HG03066 (cell line): ENCODE measurements around the gene GPR132.

ENCODE experiments used
- ATAC-seq: cut with Tn5 transposase; IDR thresholded peaks from one replicate; pipeline ENCODE4 v1.9.1; 2021; ENCODE audit warnings: low read depth; ENCODE audit not compliant: unreplicated experiment

The GPR132 gene

DNA sequence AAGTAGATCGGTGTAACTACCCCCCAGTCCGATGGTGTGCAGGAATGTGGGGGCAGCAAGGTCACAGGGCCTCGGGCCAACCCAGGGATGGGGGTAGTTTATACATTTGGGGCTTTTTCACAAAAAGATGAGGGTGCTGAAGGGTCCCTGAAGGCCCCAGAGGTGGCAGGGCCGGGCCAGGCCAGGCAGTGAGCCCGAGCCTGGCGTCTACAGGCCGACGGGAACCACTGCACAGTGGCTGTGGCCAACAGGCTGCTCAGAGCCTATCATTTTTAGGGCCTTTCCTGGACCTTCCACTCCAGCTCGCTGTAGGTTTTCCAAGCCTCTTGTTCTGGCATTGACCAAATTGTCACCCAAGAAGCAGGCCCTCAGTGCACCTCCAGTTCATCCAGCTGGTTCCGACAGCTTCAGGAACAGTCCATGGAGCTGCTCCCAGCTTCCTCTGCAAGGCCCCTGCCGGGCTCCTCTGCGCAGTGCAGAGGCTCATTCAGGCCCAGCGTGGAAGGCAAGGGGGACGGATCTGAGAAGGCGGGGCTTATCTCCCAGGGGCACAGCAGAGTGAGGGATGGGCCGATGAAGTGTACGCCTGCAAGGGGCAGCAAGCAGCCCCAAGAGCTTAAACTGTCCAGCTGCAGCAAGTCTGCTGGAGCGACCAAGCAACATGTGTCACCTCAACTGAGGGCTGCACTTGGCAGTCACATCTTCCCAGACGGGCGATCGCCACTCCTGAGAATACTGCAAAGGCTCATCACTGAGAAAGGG is 58.2 kb downstream of the GPR132 start:
- no peak for ATAC-seq

DNA sequence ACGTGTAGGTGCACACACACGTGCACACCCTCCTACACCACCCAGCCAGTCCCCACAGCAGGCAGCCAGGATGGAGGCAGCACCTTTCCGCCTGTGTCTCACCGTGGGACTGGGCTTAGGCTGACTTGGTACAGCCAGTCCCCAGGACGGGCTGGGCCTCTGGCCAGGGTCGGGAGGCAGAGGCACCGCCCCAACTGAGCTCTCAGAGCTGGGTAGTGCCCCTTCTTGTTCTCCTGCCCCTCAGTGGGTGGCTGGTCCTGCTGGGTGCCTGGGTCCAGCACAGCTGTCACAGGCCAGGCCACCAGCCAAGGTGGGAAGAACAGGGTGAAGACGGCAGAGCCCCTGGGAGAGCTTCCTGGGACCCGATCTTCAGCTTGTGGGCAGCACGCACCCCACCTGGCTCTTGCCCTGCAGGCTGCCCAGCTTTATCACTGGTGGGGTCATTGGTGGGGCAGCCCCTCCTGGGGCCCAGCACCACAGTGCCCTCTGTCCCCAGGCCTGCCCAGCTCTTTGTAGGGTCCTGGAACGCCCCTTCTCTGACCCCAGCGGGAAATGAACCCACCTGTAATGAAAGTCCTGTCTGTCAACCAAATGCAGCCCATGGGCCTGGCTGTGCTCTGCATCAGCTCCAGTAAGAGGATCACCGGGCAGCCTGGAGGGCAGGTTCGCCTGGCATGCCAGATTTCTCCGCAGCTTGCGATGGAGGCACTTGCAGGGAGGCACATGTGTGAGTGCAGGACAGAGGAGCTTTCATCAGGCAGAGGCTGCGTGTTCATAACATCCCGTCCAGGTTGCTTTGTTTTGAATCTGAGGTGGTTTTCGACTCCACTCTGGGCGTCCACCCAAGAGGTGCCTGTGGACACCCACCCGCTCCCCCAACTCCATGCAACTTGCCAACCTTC is 59.0 kb downstream of the GPR132 start:
- no peak for ATAC-seq

DNA sequence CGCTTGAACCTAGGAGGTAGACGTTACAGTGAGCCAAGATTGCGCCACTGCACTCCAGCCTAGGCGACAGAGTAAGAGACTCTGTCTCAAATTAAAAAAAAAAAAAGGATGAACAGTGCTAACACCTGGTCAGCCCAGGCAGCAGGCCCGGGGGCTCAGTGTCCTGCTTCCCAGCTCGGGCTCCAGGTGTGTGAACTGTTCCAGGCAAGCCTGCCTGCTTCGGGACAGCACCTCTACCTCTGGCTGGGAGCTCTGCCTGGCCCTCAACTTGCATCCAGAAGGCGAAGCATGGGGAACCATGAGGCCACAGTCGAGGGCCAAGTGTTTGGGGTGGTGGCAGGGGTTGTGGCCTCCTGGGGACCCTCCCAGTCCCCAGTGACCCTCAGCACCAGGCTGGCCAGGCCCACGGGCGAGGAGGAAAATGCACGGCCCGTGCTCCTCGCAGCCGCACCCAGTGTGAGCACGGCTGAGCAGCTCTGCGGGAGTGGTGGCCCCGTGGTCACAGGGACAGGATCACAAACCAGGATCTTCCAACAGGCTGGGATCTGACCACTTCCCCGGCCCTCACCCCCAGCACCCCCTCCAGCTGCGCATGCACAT is 59.8 kb downstream of the GPR132 start:
- ATAC-seq = no peak
